H9 (cell line): Measurements from ENCODE around the gene PLEKHA7. TPM values are rescaled to one million over a fixed set of nuclear protein-coding genes. Genes with fewer than 3 reads are reported as not detected.

ENCODE experiments used
- DNase-seq: peaks from one replicate; pipeline ENCODE4 v3.0.0-alpha.2; 2017
- H2AFZ ChIP-seq: one replicate; pipeline ENCODE4 v1.6.1; 2013; ENCODE audit warnings: mild to moderate bottlenecking, low read length, control low read depth, moderate library complexity
- H2AK5ac ChIP-seq: 2 replicates; pipeline ENCODE4 v1.6.1; 2013; ENCODE audit warnings: low read length, control low read depth, mixed read lengths; ENCODE audit not compliant: insufficient read length
- H2BK120ac ChIP-seq: one replicate; pipeline ENCODE4 v1.6.1; 2013; ENCODE audit warnings: low read depth, mild to moderate bottlenecking, low read length, control low read depth, inconsistent platforms; ENCODE audit not compliant: poor library complexity, severe bottlenecking
- H2BK12ac ChIP-seq: 2 replicates; pipeline ENCODE4 v1.6.1; 2013; ENCODE audit warnings: low read length, control low read depth, mixed read lengths, low read depth; ENCODE audit not compliant: insufficient read length
- H2BK15ac ChIP-seq: 2 replicates; pipeline ENCODE4 v1.6.1; 2013; ENCODE audit warnings: low read depth, low read length, control low read depth
- H2BK20ac ChIP-seq: one replicate; pipeline ENCODE4 v1.6.1; 2013; ENCODE audit warnings: low read depth, mild to moderate bottlenecking, low read length, control low read depth, inconsistent platforms; ENCODE audit not compliant: poor library complexity, severe bottlenecking
- H2BK5ac ChIP-seq: 2 replicates; pipeline ENCODE4 v1.6.1; 2013; ENCODE audit warnings: low read length, control low read depth, mixed read lengths; ENCODE audit not compliant: insufficient read length
- H3K14ac ChIP-seq: 2 replicates; pipeline ENCODE4 v1.6.1; 2013; ENCODE audit warnings: low read length, control low read depth; ENCODE audit not compliant: insufficient read depth
- H3K18ac ChIP-seq: 2 replicates; pipeline ENCODE4 v1.6.1; 2013; ENCODE audit warnings: low read depth, mild to moderate bottlenecking, mixed read lengths, low read length, control low read depth; ENCODE audit not compliant: insufficient read length
- H3K23ac ChIP-seq: 2 replicates; pipeline ENCODE4 v1.6.1; 2013; ENCODE audit warnings: low read length, control low read depth, mixed read lengths, low read depth; ENCODE audit not compliant: insufficient read length
- H3K23me2 ChIP-seq: 2 replicates; pipeline ENCODE4 v1.6.1; 2013; ENCODE audit warnings: low read depth, mild to moderate bottlenecking, mixed read lengths, low read length, control low read depth; ENCODE audit not compliant: insufficient read length, poor library complexity, severe bottlenecking
- H3K27ac ChIP-seq: 2 replicates; pipeline ENCODE4 v1.5.1; 2013; ENCODE audit warnings: low read length, control low read depth, mixed read lengths, low read depth; ENCODE audit not compliant: insufficient read length
- H3K27me3 ChIP-seq: 2 replicates; pipeline ENCODE4 v1.6.1; 2013; ENCODE audit warnings: low read length, control low read depth, inconsistent platforms; ENCODE audit not compliant: insufficient read depth
- H3K4ac ChIP-seq: 2 replicates; pipeline ENCODE4 v1.6.1; 2013; ENCODE audit warnings: low read depth, mild to moderate bottlenecking, control low read depth, inconsistent platforms, low read length, moderate library complexity
- H3K4me1 ChIP-seq: 2 replicates; pipeline ENCODE4 v1.6.1; 2013; ENCODE audit warnings: low read length, control low read depth, inconsistent platforms; ENCODE audit not compliant: insufficient read depth
- H3K4me2 ChIP-seq: 2 replicates; pipeline ENCODE4 v1.6.1; 2013; ENCODE audit warnings: low read length, control low read depth, mixed read lengths; ENCODE audit not compliant: insufficient read length, insufficient read depth
- H3K56ac ChIP-seq: 2 replicates; pipeline ENCODE4 v1.6.1; 2013; ENCODE audit warnings: low read depth, mild to moderate bottlenecking, mixed read lengths, low read length, control low read depth; ENCODE audit not compliant: insufficient read length
- H3K79me1 ChIP-seq: 2 replicates; pipeline ENCODE4 v1.6.1; 2013; ENCODE audit warnings: low read depth, mild to moderate bottlenecking, moderate library complexity, low read length, control low read depth, inconsistent platforms; ENCODE audit not compliant: insufficient read depth, poor library complexity, severe bottlenecking
- H3K79me2 ChIP-seq: 2 replicates; pipeline ENCODE4 v1.6.1; 2013; ENCODE audit warnings: low read length, control low read depth, inconsistent platforms; ENCODE audit not compliant: insufficient read depth
- H3K9ac ChIP-seq: 2 replicates; pipeline ENCODE4 v1.6.1; 2013; ENCODE audit warnings: low read length, control low read depth, mixed read lengths; ENCODE audit not compliant: insufficient read length; ENCODE audit errors: extremely low read depth
- H3K9me3 ChIP-seq: one replicate; pipeline ENCODE4 v1.6.1; 2013; ENCODE audit warnings: low read depth, low read length, inconsistent platforms; ENCODE audit not compliant: control insufficient read depth
- H3T11ph ChIP-seq: one replicate; pipeline ENCODE4 v1.6.1; 2013; ENCODE audit warnings: mild to moderate bottlenecking, low read length, control low read depth, inconsistent platforms
- H4K20me1 ChIP-seq: one replicate; pipeline ENCODE4 v1.6.1; 2013; ENCODE audit not compliant: control insufficient read depth, insufficient read length, insufficient read depth
- H4K5ac ChIP-seq: 2 replicates; pipeline ENCODE4 v1.6.1; 2013; ENCODE audit warnings: low read depth, mild to moderate bottlenecking, mixed read lengths, low read length, control low read depth; ENCODE audit not compliant: insufficient read length
- H4K8ac ChIP-seq: replicated peaks from 2 replicates; pipeline ENCODE4 v1.6.1; 2013; ENCODE audit warnings: low read length, control low read depth, mixed read lengths, low read depth; ENCODE audit not compliant: insufficient read length
- H4K91ac ChIP-seq: 2 replicates; pipeline ENCODE4 v1.6.1; 2013; ENCODE audit warnings: low read depth, mild to moderate bottlenecking, moderate library complexity, mixed read lengths, low read length, control low read depth; ENCODE audit not compliant: insufficient read length
- H3K27ac Mint-ChIP-seq, 3 experiments: 2 replicates in 2 of 3; 3 replicates in 1 of 3; pipeline ENCODE4 v1.8.0; 2020 to 2021; ENCODE audit warnings: mixed read lengths in 3 of 3, mild to moderate bottlenecking in 1 of 3, moderate library complexity in 1 of 3
- H3K27me3 Mint-ChIP-seq: 2 replicates; pipeline ENCODE4 v1.8.0; 2021; ENCODE audit warnings: low read depth, mild to moderate bottlenecking, moderate library complexity, mixed read lengths
- H3K36me3 Mint-ChIP-seq, 3 experiments: 2 replicates in 2 of 3; 3 replicates in 1 of 3; pipeline ENCODE4 v1.8.0; 2020 to 2021; ENCODE audit warnings: low read depth in 3 of 3, mixed read lengths in 3 of 3; ENCODE audit not compliant: insufficient read depth in 1 of 3
- H3K4me1 Mint-ChIP-seq, 2 experiments: 2 replicates each; pipeline ENCODE4 v1.8.0; 2020; ENCODE audit warnings: mixed read lengths in 2 of 2
- H3K4me3 Mint-ChIP-seq, 2 experiments: 2 replicates in 1 of 2; 3 replicates in 1 of 2; pipeline ENCODE4 v1.8.0; 2020 to 2021; ENCODE audit warnings: mild to moderate bottlenecking in 2 of 2, mixed read lengths in 2 of 2, moderate library complexity in 1 of 2
- H3K9me3 Mint-ChIP-seq, 2 experiments: 2 replicates in 1 of 2; 3 replicates in 1 of 2; pipeline ENCODE4 v1.8.0; 2020; ENCODE audit warnings: mild to moderate bottlenecking in 2 of 2, mixed read lengths in 2 of 2, moderate library complexity in 1 of 2
- WGBS: extraction: QIAGEN DNeasy Blood & Tissue Kit; methylation state at CpG from one replicate; pipeline ENCODE4 v1.1.7; 2013; ENCODE audit warnings: missing lambda C conversion rate, low lambda C conversion rate, mixed read lengths; ENCODE audit not compliant: insufficient read length; ENCODE audit errors: extremely low coverage; 5-methylcytosine and 5-hydroxymethylcytosine counted together
- total RNA-seq: library from RNA; stranded (reverse); gene quantifications from 2 replicates; pipeline ENCODE4 v1.2.1, GENCODE V29; 2021
- TF ChIP-seq, protein P1 (sequence below): fragments of 200-600 bp; sonication (generic); conservative IDR thresholded peaks from 3 replicates; pipeline ENCODE4 v1.8.0; 2021; ENCODE audit warnings: antibody characterized with exemption, mild to moderate bottlenecking

PLEKHA7 gene
- total RNA-seq, 1 experiment from 2014 or later: 21.0 TPM

- Histone ChIP-seq H2BK5ac (no peak overlapping the region), H2BK15ac (no peak overlapping the region), H3K4ac (no peak overlapping the region), H4K20me1 (no peaks in the 10 kb centered on the region), H3K27me3 (no peaks in the 10 kb centered on the region), H4K91ac (no peak overlapping the region), H3K56ac (no peak overlapping the region), H2BK120ac (no peak overlapping the region), H2AK5ac (no peak overlapping the region), H3K9ac (no peak overlapping the region), H3K9me3 (no peaks in the 10 kb centered on the region), H3K4me2 (no peak overlapping the region), H3K4me1 (peaks cover 4% of the 10 kb centered on the region), H3K18ac (no peak overlapping the region), H3T11ph (no peak overlapping the region), H2BK20ac (no peak overlapping the region), H3K23me2 (no peaks in the 10 kb centered on the region), H2AFZ (no peak overlapping the region), H3K79me2 (peaks cover 2% of the 10 kb centered on the region; the same call in 1 of the 2 replicates), H3K23ac (no peak overlapping the region), H2BK12ac (no peak overlapping the region), H4K5ac (no peak overlapping the region), H4K8ac (no peak overlapping the region), H3K14ac (no peak overlapping the region), H3K27ac (no peak overlapping the region), H3K79me1 (no peaks in the 10 kb centered on the region)
- no CpG with 5 or more reads among the region's 3 CpGs for WGBS
- no peak overlapping the region for H3K4me3 Mint-ChIP-seq
- TF ChIP-seq, protein P1, sequence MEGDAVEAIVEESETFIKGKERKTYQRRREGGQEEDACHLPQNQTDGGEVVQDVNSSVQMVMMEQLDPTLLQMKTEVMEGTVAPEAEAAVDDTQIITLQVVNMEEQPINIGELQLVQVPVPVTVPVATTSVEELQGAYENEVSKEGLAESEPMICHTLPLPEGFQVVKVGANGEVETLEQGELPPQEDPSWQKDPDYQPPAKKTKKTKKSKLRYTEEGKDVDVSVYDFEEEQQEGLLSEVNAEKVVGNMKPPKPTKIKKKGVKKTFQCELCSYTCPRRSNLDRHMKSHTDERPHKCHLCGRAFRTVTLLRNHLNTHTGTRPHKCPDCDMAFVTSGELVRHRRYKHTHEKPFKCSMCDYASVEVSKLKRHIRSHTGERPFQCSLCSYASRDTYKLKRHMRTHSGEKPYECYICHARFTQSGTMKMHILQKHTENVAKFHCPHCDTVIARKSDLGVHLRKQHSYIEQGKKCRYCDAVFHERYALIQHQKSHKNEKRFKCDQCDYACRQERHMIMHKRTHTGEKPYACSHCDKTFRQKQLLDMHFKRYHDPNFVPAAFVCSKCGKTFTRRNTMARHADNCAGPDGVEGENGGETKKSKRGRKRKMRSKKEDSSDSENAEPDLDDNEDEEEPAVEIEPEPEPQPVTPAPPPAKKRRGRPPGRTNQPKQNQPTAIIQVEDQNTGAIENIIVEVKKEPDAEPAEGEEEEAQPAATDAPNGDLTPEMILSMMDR: no peak
- H3K27ac Mint-ChIP-seq: peak overlapping the region in 2 of 3 experiments; percentile 4 to 53; a peak in 2 of 7 replicates
- H3K27me3 Mint-ChIP-seq: no peaks in the 10 kb centered on the region
- peak; percentile 31 for DNase-seq
- 0 out of 7 replicates have a peak, but pooled peaks cover 0 to 1% (median 0%) of the 10 kb centered on the region in 3 experiments for H3K36me3 Mint-ChIP-seq
- H3K9me3 Mint-ChIP-seq: no peaks in the 10 kb centered on the region
- peaks cover 24 to 28% of the 10 kb centered on the region in 2 experiments for H3K4me1 Mint-ChIP-seq
Observed at GRCh38 chr11:16912692-16913111, 101.5 kb downstream of the PLEKHA7 start.
